IMR-90 (cell line): Measurements from ENCODE around the gene C16orf87. TPM values are rescaled to one million over a fixed set of nuclear protein-coding genes. Genes with fewer than 3 reads are reported as not detected.

Experiments
- ATAC-seq: fragments of 200-7000 bp; cut with Tn5 transposase; 2 replicates; pipeline ENCODE4 v1.9.1; 2020; ENCODE audit warnings: low read depth, mild to moderate bottlenecking, moderate library complexity
- BruUV-seq: library from RNA; stranded (reverse); fragments of 400-500 nt; replicated peaks from 2 replicates; lab custom pipeline; 2021; lab: Mats Ljungman, UMichigan
- CTCF ChIA-PET: fragments of 300-600 bp; formaldehyde crosslinking; extraction: SDS; loops from one replicate; lab custom pipeline; 2021; ENCODE audit warnings: antibody characterized with exemption; lab: Yijun Ruan, JAX
- POLR2A ChIA-PET: fragments of 300-600 bp; sonication (Branson Sonifier 250); formaldehyde crosslinking; loops from one replicate; lab custom pipeline; 2022; ENCODE audit warnings: antibody characterized with exemption; ENCODE audit not compliant: unreplicated experiment; lab: Charles Lee
- DNase-seq: peaks from one replicate; pipeline ENCODE4 v3.0.0; 2013
- H2AFZ ChIP-seq: replicated peaks from 2 replicates; pipeline ENCODE3; 2013; ENCODE audit warnings: low read length, mild to moderate bottlenecking; ENCODE audit not compliant: poor library complexity
- H2AK5ac ChIP-seq: 2 replicates; pipeline ENCODE4 v1.6.1; 2013; ENCODE audit warnings: low read depth, low read length, inconsistent platforms
- H2AK9ac ChIP-seq: replicated peaks from 2 replicates; pipeline ENCODE3; 2013; ENCODE audit warnings: mild to moderate bottlenecking, low read depth, low read length, moderate library complexity; ENCODE audit not compliant: poor library complexity
- H2BK120ac ChIP-seq: 2 replicates; pipeline ENCODE4 v1.6.1; 2013; ENCODE audit warnings: low read depth, low read length, inconsistent platforms
- H2BK15ac ChIP-seq: 3 replicates; pipeline ENCODE4 v1.6.1; 2013; ENCODE audit warnings: low read depth, low read length, inconsistent platforms
- H2BK20ac ChIP-seq: 2 replicates; pipeline ENCODE4 v1.6.1; 2013; ENCODE audit warnings: low read depth, mild to moderate bottlenecking, inconsistent platforms, low read length, moderate library complexity
- H2BK5ac ChIP-seq: 2 replicates; pipeline ENCODE4 v1.6.1; 2013; ENCODE audit warnings: mild to moderate bottlenecking, low read depth, low read length, inconsistent platforms; ENCODE audit not compliant: poor library complexity, severe bottlenecking
- H3K14ac ChIP-seq: replicated peaks from 2 replicates; pipeline ENCODE4 v1.6.1; 2013; ENCODE audit warnings: low read depth, low read length, inconsistent platforms
- H3K18ac ChIP-seq: 2 replicates; pipeline ENCODE4 v1.6.1; 2013; ENCODE audit warnings: low read depth, low read length, control low read depth
- H3K23ac ChIP-seq: 2 replicates; pipeline ENCODE4 v1.6.1; 2013; ENCODE audit warnings: low read depth, low read length, inconsistent platforms
- H3K27ac ChIP-seq: 2 replicates; pipeline ENCODE4 v1.5.1; 2013; ENCODE audit warnings: mild to moderate bottlenecking, control low read depth, low read length; ENCODE audit not compliant: insufficient read depth
- H3K27me3 ChIP-seq: 2 replicates; pipeline ENCODE4 v1.6.1; 2013; ENCODE audit warnings: low read length; ENCODE audit not compliant: control insufficient read depth, insufficient read depth
- H3K36me3 ChIP-seq: 2 replicates; pipeline ENCODE4 v1.6.1; 2013; ENCODE audit warnings: low read length, mixed read lengths; ENCODE audit not compliant: control insufficient read depth, insufficient read depth
- H3K4ac ChIP-seq: 2 replicates; pipeline ENCODE4 v1.6.1; 2013; ENCODE audit warnings: low read depth, low read length, inconsistent platforms
- H3K4me1 ChIP-seq: 2 replicates; pipeline ENCODE4 v1.6.1; 2013; ENCODE audit warnings: low read length, mixed read lengths; ENCODE audit not compliant: control insufficient read depth, insufficient read depth
- H3K4me2 ChIP-seq: 2 replicates; pipeline ENCODE4 v1.6.1; 2013; ENCODE audit warnings: low read depth, mild to moderate bottlenecking, control low read depth, low read length, moderate library complexity
- H3K4me3 ChIP-seq: 2 replicates; pipeline ENCODE4 v1.5.1; 2013; ENCODE audit warnings: low read depth, mild to moderate bottlenecking, control low read depth, low read length, moderate library complexity; ENCODE audit not compliant: insufficient read depth
- H3K56ac ChIP-seq: 2 replicates; pipeline ENCODE4 v1.6.1; 2013; ENCODE audit warnings: low read length, inconsistent platforms; ENCODE audit not compliant: insufficient read depth; ENCODE audit errors: extremely low read depth
- H3K79me1 ChIP-seq, 2 experiments: 2 replicates each; pipeline ENCODE4 v1.6.1; 2013; ENCODE audit warnings: low read length in 2 of 2, inconsistent platforms in 1 of 2, low read depth in 1 of 2
- H3K9ac ChIP-seq: 2 replicates; pipeline ENCODE4 v1.6.1; 2013; ENCODE audit warnings: low read depth, low read length, control low read depth
- H3K9me1 ChIP-seq: 2 replicates; pipeline ENCODE4 v1.6.1; 2013; ENCODE audit warnings: low read length, inconsistent platforms; ENCODE audit not compliant: insufficient read depth
- H3K9me3 ChIP-seq: 2 replicates; pipeline ENCODE4 v1.6.1; 2013; ENCODE audit warnings: low read length; ENCODE audit not compliant: control insufficient read depth, insufficient read depth
- H4K20me1 ChIP-seq: 2 replicates; pipeline ENCODE4 v1.6.1; 2013; ENCODE audit warnings: low read length, inconsistent platforms; ENCODE audit not compliant: insufficient read depth
- H4K5ac ChIP-seq: 2 replicates; pipeline ENCODE4 v1.6.1; 2013; ENCODE audit warnings: mild to moderate bottlenecking, low read depth, low read length, control low read depth
- H4K8ac ChIP-seq, 2 experiments: 2 replicates each; pipeline ENCODE4 v1.6.1; 2013; ENCODE audit warnings: low read depth in 2 of 2, low read length in 2 of 2, control low read depth in 1 of 2, inconsistent platforms in 1 of 2
- H4K91ac ChIP-seq: 2 replicates; pipeline ENCODE4 v1.6.1; 2013; ENCODE audit warnings: low read depth, low read length, inconsistent platforms; ENCODE audit not compliant: insufficient read depth
- BHLHE40 ChIP-seq: fragments of 150-350 bp; IDR thresholded peaks from 2 replicates; pipeline ENCODE4 v1.6.1; 2016; ENCODE audit warnings: mild to moderate bottlenecking, low read depth, low read length
- CEBPB ChIP-seq: IDR thresholded peaks from 2 replicates; pipeline ENCODE4 v1.6.1; 2012; ENCODE audit warnings: low read depth, low read length, improper control_type of control experiment
- CHD1 ChIP-seq: IDR thresholded peaks from 2 replicates; pipeline ENCODE4 v1.6.1; 2012; ENCODE audit warnings: low read depth, low read length, improper control_type of control experiment
- ELK1 ChIP-seq: fragments of 150-350 bp; IDR thresholded peaks from 2 replicates; pipeline ENCODE4 v1.6.1; 2016; ENCODE audit warnings: low read depth, mild to moderate bottlenecking, low read length, moderate library complexity, borderline replicate concordance
- FOS ChIP-seq: fragments of 150-350 bp; IDR thresholded peaks from 2 replicates; pipeline ENCODE4 v1.6.1; 2016; ENCODE audit warnings: low read depth, low read length
- MAFK ChIP-seq: IDR thresholded peaks from 2 replicates; pipeline ENCODE4 v1.6.1; 2012; ENCODE audit warnings: low read depth, low read length, improper control_type of control experiment
- MXI1 ChIP-seq: IDR thresholded peaks from 2 replicates; pipeline ENCODE4 v1.6.1; 2012; ENCODE audit warnings: low read depth, mild to moderate bottlenecking, low read length, moderate library complexity, borderline replicate concordance
- NFE2L2 ChIP-seq: fragments of 150-350 bp; IDR thresholded peaks from 2 replicates; pipeline ENCODE4 v1.6.1; 2016; ENCODE audit warnings: low read depth, mild to moderate bottlenecking, low read length
- POLR2A ChIP-seq: IDR thresholded peaks from 2 replicates; pipeline ENCODE4 v1.6.1; 2012; ENCODE audit warnings: mild to moderate bottlenecking, low read depth, low read length
- RAD21 ChIP-seq: IDR thresholded peaks from 2 replicates; pipeline ENCODE4 v1.6.1; 2012; ENCODE audit warnings: low read length, improper control_type of control experiment
- RCOR1 ChIP-seq: IDR thresholded peaks from 2 replicates; pipeline ENCODE4 v1.6.1; 2012; ENCODE audit warnings: mild to moderate bottlenecking, low read length, improper control_type of control experiment; ENCODE audit not compliant: insufficient replicate concordance
- RFX5 ChIP-seq: IDR thresholded peaks from 2 replicates; pipeline ENCODE4 v1.8.0; 2012; ENCODE audit warnings: low read depth, mild to moderate bottlenecking, low read length, moderate library complexity
- SMC3 ChIP-seq: fragments of 150-350 bp; IDR thresholded peaks from 2 replicates; pipeline ENCODE4 v1.6.1; 2016; ENCODE audit warnings: low read depth, mild to moderate bottlenecking, antibody characterized with exemption, low read length, moderate library complexity
- WGBS, 2 experiments: methylation state at CpG; one replicate each; pipeline versions ENCODE4 v1.1.5 to v1.1.7; 2013; ENCODE audit warnings: missing lambda C conversion rate in 2 of 2; ENCODE audit not compliant: insufficient read length in 1 of 2; ENCODE audit errors: extremely low coverage in 2 of 2; 5-methylcytosine and 5-hydroxymethylcytosine counted together
- dilution Hi-C: fragments of 300-500 bp; cut with HindIII; formaldehyde crosslinking; loops from one replicate; pipeline ENCODE4 v1.14.3; 2018; ENCODE audit warnings: low sequenced_read_pairs; ENCODE audit not compliant: unreplicated experiment
- in situ Hi-C: fragments of 300-500 bp; cut with MboI; formaldehyde crosslinking; loops from 3 replicates; pipeline ENCODE4 v1.14.3; 2019; ENCODE audit warnings: low sequenced_read_pairs, inconsistent platforms, mixed read lengths
- intact Hi-C: fragments of 100-400 bp; cut with micrococcal nuclease; formaldehyde crosslinking; loops from 2 replicates; pipeline ENCODE4 v1.10.0; 2022
- polyA plus RNA-seq, 3 experiments: library from polyadenylated mRNA; depleted of rRNA; stranded (reverse); fragments of >200 nt; gene quantifications; 2 replicates each; pipeline ENCODE4 v1.2.3, GENCODE V29; 2012; ENCODE audit warnings: low replicate concordance in 1 of 3
- total RNA-seq: library from RNA; depleted of rRNA; stranded (reverse); fragments of >200 nt; gene quantifications from 2 replicates; pipeline ENCODE4 v1.2.3, GENCODE V29; 2012
- TF ChIP-seq, protein P1 (sequence below): conservative IDR thresholded peaks from 2 replicates; pipeline ENCODE4 v1.5.1; 2012; ENCODE audit warnings: mild to moderate bottlenecking, low read depth, low read length, improper control_type of control experiment
- TF ChIP-seq, protein P2 (sequence below): fragments of 150-350 bp; IDR thresholded peaks from 2 replicates; pipeline ENCODE4 v1.6.1; 2017; ENCODE audit warnings: mild to moderate bottlenecking, antibody characterized with exemption, low read length, low read depth

Gene C16orf87
- total and polyA plus RNA-seq, 2 of the 4 experiments (the other 2 are of a cell fraction): 6.3 to 8.1 TPM

- H3K4me2 ChIP-seq: no peak overlapping the region
- DNase-seq (no peak), ATAC-seq (no peak)
- H3K79me1 ChIP-seq: peaks cover 6 to 43% of the 10 kb centered on the region in 2 experiments; a peak in 3 of 4 replicates
- ChIA-PET CTCF (interaction anchor here (1.1 to 1.5 kb wide), 2 partner anchors 11 to 12 kb away, joined by 3 to 7 read pairs; no protein-coding TSS in a partner anchor), POLR2A (interaction anchor here (0.6 kb wide), 1 partner anchor 92 kb away, joined by 4 read pairs; no protein-coding TSS in a partner anchor)
- H3K4me1 ChIP-seq: peaks cover 4% of the 10 kb centered on the region
- no peak overlapping the region; the same call in 1 of the 2 replicates for H3K23ac ChIP-seq
- peaks cover 72% of the 10 kb centered on the region for H4K20me1 ChIP-seq
- dilution Hi-C loops: no loop called here
- no peak overlapping the region for H3K14ac ChIP-seq
- in situ Hi-C loops: no loop called here
- no peak overlapping the region for H3K56ac ChIP-seq
- no peak overlapping the region for H4K5ac ChIP-seq
- no peak overlapping the region for H3K18ac ChIP-seq
- 85% methylated on average over 5 of the region's 6 CpGs; no CpG with 5 or more reads in 1 of the 2 experiments for WGBS, 2 experiments
- no peak overlapping the region for H3K4me3 ChIP-seq
- no peak overlapping the region for H2AK9ac ChIP-seq
- no peak overlapping the region for H2BK120ac ChIP-seq
- H3K27me3 ChIP-seq: no peaks in the 10 kb centered on the region
- no peak overlapping the region for H4K91ac ChIP-seq
- no peak overlapping the region for H3K9ac ChIP-seq
- H3K9me1 ChIP-seq: peaks cover 3% of the 10 kb centered on the region
- H3K9me3 ChIP-seq: peaks cover 2% of the 10 kb centered on the region; the same call in 1 of the 2 replicates
- no peak overlapping the region for H2BK5ac ChIP-seq
- H3K4ac ChIP-seq: no peak overlapping the region
- no peak overlapping the region for H2AFZ ChIP-seq
- no peak overlapping the region for H2BK15ac ChIP-seq
- no peak overlapping the region for H4K8ac ChIP-seq
- H2BK20ac ChIP-seq: no peak overlapping the region
- no TSS peak for BruUV-seq
- intact Hi-C loops: no loop called here
- H3K36me3 ChIP-seq: peaks cover 6% of the 10 kb centered on the region
- no peak overlapping the region for H3K27ac ChIP-seq
- H2AK5ac ChIP-seq: no peak overlapping the region
- no peak for TF ChIP-seq POLR2A
- no peak for TF ChIP-seq MXI1
- no peak for TF ChIP-seq RCOR1
- no peak for TF ChIP-seq CEBPB
- no peak for TF ChIP-seq RAD21
- no peak for TF ChIP-seq ELK1
- no peak for TF ChIP-seq MAFK
- TF ChIP-seq SMC3: no peak
- no peak for TF ChIP-seq NFE2L2
- no peak for TF ChIP-seq RFX5
- no peak for TF ChIP-seq FOS
- no peak for TF ChIP-seq BHLHE40
- no peak for TF ChIP-seq CHD1
- TF ChIP-seq, protein P1, sequence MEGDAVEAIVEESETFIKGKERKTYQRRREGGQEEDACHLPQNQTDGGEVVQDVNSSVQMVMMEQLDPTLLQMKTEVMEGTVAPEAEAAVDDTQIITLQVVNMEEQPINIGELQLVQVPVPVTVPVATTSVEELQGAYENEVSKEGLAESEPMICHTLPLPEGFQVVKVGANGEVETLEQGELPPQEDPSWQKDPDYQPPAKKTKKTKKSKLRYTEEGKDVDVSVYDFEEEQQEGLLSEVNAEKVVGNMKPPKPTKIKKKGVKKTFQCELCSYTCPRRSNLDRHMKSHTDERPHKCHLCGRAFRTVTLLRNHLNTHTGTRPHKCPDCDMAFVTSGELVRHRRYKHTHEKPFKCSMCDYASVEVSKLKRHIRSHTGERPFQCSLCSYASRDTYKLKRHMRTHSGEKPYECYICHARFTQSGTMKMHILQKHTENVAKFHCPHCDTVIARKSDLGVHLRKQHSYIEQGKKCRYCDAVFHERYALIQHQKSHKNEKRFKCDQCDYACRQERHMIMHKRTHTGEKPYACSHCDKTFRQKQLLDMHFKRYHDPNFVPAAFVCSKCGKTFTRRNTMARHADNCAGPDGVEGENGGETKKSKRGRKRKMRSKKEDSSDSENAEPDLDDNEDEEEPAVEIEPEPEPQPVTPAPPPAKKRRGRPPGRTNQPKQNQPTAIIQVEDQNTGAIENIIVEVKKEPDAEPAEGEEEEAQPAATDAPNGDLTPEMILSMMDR: no peak
- TF ChIP-seq, protein P2, sequence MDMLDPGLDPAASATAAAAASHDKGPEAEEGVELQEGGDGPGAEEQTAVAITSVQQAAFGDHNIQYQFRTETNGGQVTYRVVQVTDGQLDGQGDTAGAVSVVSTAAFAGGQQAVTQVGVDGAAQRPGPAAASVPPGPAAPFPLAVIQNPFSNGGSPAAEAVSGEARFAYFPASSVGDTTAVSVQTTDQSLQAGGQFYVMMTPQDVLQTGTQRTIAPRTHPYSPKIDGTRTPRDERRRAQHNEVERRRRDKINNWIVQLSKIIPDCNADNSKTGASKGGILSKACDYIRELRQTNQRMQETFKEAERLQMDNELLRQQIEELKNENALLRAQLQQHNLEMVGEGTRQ: no peak
Measured at GRCh38 chr16:46812781-46813540, 18.0 kb downstream of the C16orf87 start.
